ENCODE measurements around the gene AP4E1.

AP4E1 gene

GRCh38 chr15:50968353-50968752 is 59.9 kb downstream of the AP4E1 start:
- H3K9ac ChIP-seq: no peak overlapping the region
- TF ChIP-seq Cebpa-rat (IDR thresholded peaks at IDR 0.05): no peak
- peaks cover 80% of the 10 kb centered on the region for H3K9me3 ChIP-seq
- no peak overlapping the region for H3K4me2 ChIP-seq
- H3K4me3 ChIP-seq: no peak overlapping the region
- H4K20me1 ChIP-seq: no peaks in the 10 kb centered on the region
- H3K27ac ChIP-seq: no peak overlapping the region
- H3K36me3 ChIP-seq: peaks cover 87% of the 10 kb centered on the region
- H3K27me3 ChIP-seq: no peaks in the 10 kb centered on the region
- no peaks in the 10 kb centered on the region for H3K4me1 ChIP-seq

- no peak for TF ChIP-seq Cebpa-rat (IDR thresholded peaks at IDR 0.05)
- H3K36me3 ChIP-seq: peaks cover 90% of the 10 kb centered on the region
- no peaks in the 10 kb centered on the region for H3K27me3 ChIP-seq
- no peaks in the 10 kb centered on the region for H4K20me1 ChIP-seq
- no peak overlapping the region for H3K4me3 ChIP-seq
- H3K4me2 ChIP-seq: no peak overlapping the region
- H3K4me1 ChIP-seq: no peaks in the 10 kb centered on the region
- H3K27ac ChIP-seq: no peak overlapping the region
- no peak overlapping the region for H3K9ac ChIP-seq
- H3K9me3 ChIP-seq: peaks cover 77% of the 10 kb centered on the region
Measured at GRCh38 chr15:50970524-50970923, 62.0 kb downstream of the AP4E1 start.

DNA sequence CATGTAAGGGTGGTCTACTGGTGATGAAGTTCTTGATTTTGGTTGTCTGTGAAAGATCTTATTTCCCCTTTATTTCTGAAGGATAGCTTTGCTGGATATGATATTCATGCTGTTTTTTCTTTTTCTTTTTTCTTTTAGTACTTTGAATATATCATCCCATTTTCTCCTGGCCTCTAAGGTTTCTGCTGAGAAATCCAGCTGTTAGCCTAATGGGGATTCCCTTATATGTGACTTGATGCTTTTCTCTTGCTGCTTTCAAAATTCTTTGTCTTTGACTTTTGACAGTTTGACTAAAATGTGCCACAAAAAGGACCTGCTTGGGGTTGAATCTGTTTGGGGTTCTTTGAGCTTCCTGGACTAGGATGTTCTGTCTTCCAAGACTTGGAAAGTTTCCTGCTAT is 62.6 kb downstream of the AP4E1 start:
- no peaks in the 10 kb centered on the region for H3K4me1 ChIP-seq
- H3K9me3 ChIP-seq: peaks cover 72% of the 10 kb centered on the region
- H4K20me1 ChIP-seq: no peaks in the 10 kb centered on the region
- no peak overlapping the region for H3K4me3 ChIP-seq
- H3K27me3 ChIP-seq: no peaks in the 10 kb centered on the region
- H3K9ac ChIP-seq: no peak overlapping the region
- peaks cover 90% of the 10 kb centered on the region for H3K36me3 ChIP-seq
- no peak for TF ChIP-seq Cebpa-rat (IDR thresholded peaks at IDR 0.05)
- H3K4me2 ChIP-seq: no peak overlapping the region
- no peak overlapping the region for H3K27ac ChIP-seq

DNA sequence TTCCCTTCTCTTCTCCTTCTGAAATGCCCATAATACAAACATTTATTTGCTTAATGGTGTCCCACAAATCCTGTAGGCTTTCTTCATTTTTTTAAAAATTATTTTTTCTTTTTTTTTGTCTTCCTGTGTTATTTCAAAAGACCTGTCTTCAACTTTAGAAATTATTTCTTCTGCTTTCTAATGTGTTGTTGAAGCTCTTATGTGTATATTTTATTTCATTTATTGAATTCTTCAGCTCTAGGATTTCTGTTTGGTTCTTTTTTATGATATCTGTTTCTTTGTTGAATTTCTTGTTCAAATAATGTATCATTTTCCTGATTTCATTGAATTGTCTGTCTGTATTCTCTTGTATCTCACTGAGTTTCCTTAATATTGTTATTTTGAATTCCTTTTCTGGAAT is 63.1 kb downstream of the AP4E1 start:
- Histone ChIP-seq H3K27me3 (no peaks in the 10 kb centered on the region), H3K9me3 (peaks cover 70% of the 10 kb centered on the region), H3K27ac (no peak overlapping the region), H3K4me2 (no peak overlapping the region), H3K9ac (no peak overlapping the region), H3K36me3 (peaks cover 91% of the 10 kb centered on the region), H3K4me3 (no peak overlapping the region), H3K4me1 (no peaks in the 10 kb centered on the region), H4K20me1 (no peaks in the 10 kb centered on the region)
- TF ChIP-seq Cebpa-rat (IDR thresholded peaks at IDR 0.05): no peak

- H3K27ac ChIP-seq: no peak overlapping the region
- H3K9ac ChIP-seq: no peak overlapping the region
- H4K20me1 ChIP-seq: no peaks in the 10 kb centered on the region
- H3K4me1 ChIP-seq: no peaks in the 10 kb centered on the region
- no peak for TF ChIP-seq Cebpa-rat (IDR thresholded peaks at IDR 0.05)
- peaks cover 62% of the 10 kb centered on the region for H3K9me3 ChIP-seq
- peaks cover 74% of the 10 kb centered on the region for H3K36me3 ChIP-seq
- H3K4me2 ChIP-seq: no peak overlapping the region
- H3K27me3 ChIP-seq: no peaks in the 10 kb centered on the region
- H3K4me3 ChIP-seq: no peak overlapping the region
Measured at GRCh38 chr15:50973605-50974004, 65.1 kb downstream of the AP4E1 start.

- no peak overlapping the region for H3K4me2 ChIP-seq
- H3K9ac ChIP-seq: no peak overlapping the region
- H3K36me3 ChIP-seq: peaks cover 73% of the 10 kb centered on the region
- H3K27me3 ChIP-seq: no peaks in the 10 kb centered on the region
- H3K27ac ChIP-seq: no peak overlapping the region
- TF ChIP-seq Cebpa-rat (IDR thresholded peaks at IDR 0.05): no peak
- no peaks in the 10 kb centered on the region for H4K20me1 ChIP-seq
- H3K9me3 ChIP-seq: peaks cover 28% of the 10 kb centered on the region
- H3K4me1 ChIP-seq: no peaks in the 10 kb centered on the region
- H3K4me3 ChIP-seq: no peak overlapping the region
Measured at GRCh38 chr15:50977162-50977561, 68.7 kb downstream of the AP4E1 start.

GRCh38 chr15:50978580-50978979 is 70.1 kb downstream of the AP4E1 start:
- Histone ChIP-seq H3K36me3 (peaks cover 61% of the 10 kb centered on the region), H3K9ac (no peak overlapping the region), H3K27me3 (no peaks in the 10 kb centered on the region), H4K20me1 (no peaks in the 10 kb centered on the region), H3K4me1 (no peaks in the 10 kb centered on the region), H3K4me2 (no peak overlapping the region), H3K27ac (no peak overlapping the region), H3K4me3 (no peak overlapping the region), H3K9me3 (peaks cover 22% of the 10 kb centered on the region)
- no peak for TF ChIP-seq Cebpa-rat (IDR thresholded peaks at IDR 0.05)

DNA sequence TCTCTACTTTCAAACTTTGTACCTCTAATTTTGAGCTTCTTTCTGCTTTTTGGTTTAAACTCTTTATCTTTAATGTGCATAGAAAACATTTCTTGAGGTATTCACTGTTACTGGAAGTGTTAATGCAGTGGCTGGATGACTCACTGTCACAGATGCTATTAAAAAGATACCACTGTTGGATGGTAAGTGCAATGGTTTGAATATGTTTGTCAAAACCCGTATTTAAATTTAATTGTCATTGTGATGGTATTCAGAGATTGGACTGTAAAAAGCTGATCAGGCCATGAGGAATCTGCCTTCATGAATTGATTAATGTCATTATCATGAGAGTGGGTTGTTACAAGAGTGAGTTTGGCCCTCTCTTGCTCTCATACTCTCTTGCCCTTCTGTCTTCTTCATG is 70.6 kb downstream of the AP4E1 start:
- no peak for TF ChIP-seq Cebpa-rat (IDR thresholded peaks at IDR 0.05)
- H3K36me3 ChIP-seq: peaks cover 60% of the 10 kb centered on the region
- no peak overlapping the region for H3K4me2 ChIP-seq
- peaks cover 23% of the 10 kb centered on the region for H3K9me3 ChIP-seq
- H3K4me1 ChIP-seq: no peaks in the 10 kb centered on the region
- H3K4me3 ChIP-seq: no peak overlapping the region
- H3K9ac ChIP-seq: no peak overlapping the region
- H3K27ac ChIP-seq: no peak overlapping the region
- H4K20me1 ChIP-seq: no peaks in the 10 kb centered on the region
- H3K27me3 ChIP-seq: no peaks in the 10 kb centered on the region

GRCh38 chr15:50993598-50993997 is 85.1 kb downstream of the AP4E1 start:
- Histone ChIP-seq H3K36me3 (peaks cover 59% of the 10 kb centered on the region), H3K9ac (no peak overlapping the region), H3K27ac (no peak overlapping the region), H3K27me3 (no peaks in the 10 kb centered on the region), H3K4me3 (no peak overlapping the region), H3K4me1 (no peaks in the 10 kb centered on the region), H3K4me2 (no peak overlapping the region), H3K9me3 (no peaks in the 10 kb centered on the region), H4K20me1 (no peaks in the 10 kb centered on the region)
- TF ChIP-seq Cebpa-rat (IDR thresholded peaks at IDR 0.05): no peak

DNA sequence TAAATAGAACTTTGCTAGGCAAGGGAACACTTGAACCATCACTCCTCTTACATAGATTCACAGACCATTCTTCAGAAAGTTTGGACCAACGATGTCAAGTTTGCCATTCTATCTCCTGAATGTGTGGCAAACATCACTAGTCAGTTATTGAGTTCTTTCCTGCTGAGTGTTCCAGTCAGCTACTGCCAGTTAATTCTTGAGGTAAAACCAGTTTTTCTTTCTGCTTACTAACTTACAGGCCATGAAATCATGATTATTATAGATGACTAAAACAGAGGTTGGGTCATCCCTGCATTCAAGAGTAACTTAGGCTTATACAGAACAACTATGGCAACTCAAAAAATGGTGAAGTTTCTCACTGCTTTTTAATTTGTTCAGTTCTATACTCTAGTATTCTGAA is 88.2 kb downstream of the AP4E1 start:
- H3K27me3 ChIP-seq: no peaks in the 10 kb centered on the region
- H3K4me2 ChIP-seq: no peak overlapping the region
- no peak overlapping the region for H3K27ac ChIP-seq
- H3K4me3 ChIP-seq: no peak overlapping the region
- H4K20me1 ChIP-seq: no peaks in the 10 kb centered on the region
- no peak for TF ChIP-seq Cebpa-rat (IDR thresholded peaks at IDR 0.05)
- H3K36me3 ChIP-seq: peaks cover 52% of the 10 kb centered on the region
- no peak overlapping the region for H3K9ac ChIP-seq
- no peaks in the 10 kb centered on the region for H3K9me3 ChIP-seq
- no peaks in the 10 kb centered on the region for H3K4me1 ChIP-seq

- Histone ChIP-seq H3K4me1 (no peaks in the 10 kb centered on the region), H3K36me3 (peaks cover 60% of the 10 kb centered on the region), H3K4me3 (no peak overlapping the region), H3K9ac (no peak overlapping the region), H3K4me2 (no peak overlapping the region), H3K27me3 (no peaks in the 10 kb centered on the region), H4K20me1 (no peaks in the 10 kb centered on the region), H3K9me3 (no peaks in the 10 kb centered on the region), H3K27ac (no peak overlapping the region)
- no peak for TF ChIP-seq Cebpa-rat (IDR thresholded peaks at IDR 0.05)
Measured at GRCh38 chr15:50997371-50998051, 89.0 kb downstream of the AP4E1 start.

All from BLaER1 (cell line).